Right forelimb (tissue), 1 donor: Measurements from ENCODE around the gene EHMT1.
A peak's percentile ranks its signal among the peaks of the same experiment; 100 is the strongest.
"Not testable (repeated sequence)": the region's sequence is repeated elsewhere in the genome, so short reads cannot be mapped to it uniquely, and the experiment has no call there.

Experiments
- DNase-seq: peaks from one replicate; pipeline ENCODE4 v3.0.0-alpha.2; 2018

EHMT1 gene

GRCh38 chr9:137619240-137620047 lies 639 bp downstream of the EHMT1 start:
- DNase-seq: peak; percentile 66

- no peak for DNase-seq
These were observed 1.2 kb downstream of the EHMT1 start for GRCh38 chr9:137620048-137620405.

DNA sequence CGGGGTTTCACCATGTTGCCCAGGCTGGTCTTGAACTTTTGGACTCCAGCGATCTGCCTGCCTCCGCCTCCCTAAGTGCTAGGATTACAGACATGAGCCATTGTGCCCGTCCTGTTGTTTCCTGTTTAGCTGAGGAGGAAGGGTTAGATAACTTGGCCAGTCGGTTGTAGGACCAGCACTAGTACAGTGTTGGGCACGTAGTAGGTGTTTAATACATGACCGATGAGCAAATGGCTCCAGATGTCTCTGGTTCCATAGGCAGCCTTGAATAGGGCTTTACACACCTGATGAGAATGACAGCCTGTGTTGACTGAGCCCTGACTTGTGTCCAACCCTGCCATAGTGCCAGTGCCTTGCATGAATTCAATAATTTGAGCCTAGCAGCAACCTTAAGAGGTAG lies 1.8 kb downstream of the EHMT1 start:
- DNase-seq: no peak

GRCh38 chr9:137621131-137621757 lies 2.4 kb downstream of the EHMT1 start:
- no peak for DNase-seq

- not testable (repeated sequence) for DNase-seq
These were observed 3.4 kb downstream of the EHMT1 start for GRCh38 chr9:137622211-137622610.

- no peak for DNase-seq
These were observed 7.7 kb downstream of the EHMT1 start for GRCh38 chr9:137626464-137626863.

GRCh38 chr9:137627406-137627805 lies 8.6 kb downstream of the EHMT1 start:
- DNase-seq: not testable (repeated sequence)

DNA sequence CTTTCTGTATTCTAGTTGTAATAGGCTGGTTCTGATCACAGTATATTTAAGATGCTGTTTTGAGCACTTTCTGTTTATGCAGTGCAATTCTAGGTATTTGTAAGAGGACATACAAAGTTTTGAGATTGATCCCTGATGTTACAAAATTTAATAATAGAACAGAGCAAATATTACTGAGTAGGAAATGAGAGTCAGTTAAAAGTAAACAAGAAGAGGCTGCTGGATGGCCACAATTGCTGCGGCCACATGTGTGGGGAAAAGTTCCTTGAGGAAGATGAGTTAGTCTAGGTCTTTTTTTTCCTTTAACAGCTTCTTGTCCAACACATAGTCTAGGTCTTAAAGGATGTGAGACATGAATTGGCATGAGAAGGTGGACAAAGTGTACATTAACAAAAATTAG lies 11.3 kb downstream of the EHMT1 start:
- DNase-seq: no peak

GRCh38 chr9:137630679-137631078 lies 11.9 kb downstream of the EHMT1 start:
- no peak for DNase-seq

- no peak for DNase-seq
These were observed 12.8 kb downstream of the EHMT1 start for GRCh38 chr9:137631345-137632229.

DNA sequence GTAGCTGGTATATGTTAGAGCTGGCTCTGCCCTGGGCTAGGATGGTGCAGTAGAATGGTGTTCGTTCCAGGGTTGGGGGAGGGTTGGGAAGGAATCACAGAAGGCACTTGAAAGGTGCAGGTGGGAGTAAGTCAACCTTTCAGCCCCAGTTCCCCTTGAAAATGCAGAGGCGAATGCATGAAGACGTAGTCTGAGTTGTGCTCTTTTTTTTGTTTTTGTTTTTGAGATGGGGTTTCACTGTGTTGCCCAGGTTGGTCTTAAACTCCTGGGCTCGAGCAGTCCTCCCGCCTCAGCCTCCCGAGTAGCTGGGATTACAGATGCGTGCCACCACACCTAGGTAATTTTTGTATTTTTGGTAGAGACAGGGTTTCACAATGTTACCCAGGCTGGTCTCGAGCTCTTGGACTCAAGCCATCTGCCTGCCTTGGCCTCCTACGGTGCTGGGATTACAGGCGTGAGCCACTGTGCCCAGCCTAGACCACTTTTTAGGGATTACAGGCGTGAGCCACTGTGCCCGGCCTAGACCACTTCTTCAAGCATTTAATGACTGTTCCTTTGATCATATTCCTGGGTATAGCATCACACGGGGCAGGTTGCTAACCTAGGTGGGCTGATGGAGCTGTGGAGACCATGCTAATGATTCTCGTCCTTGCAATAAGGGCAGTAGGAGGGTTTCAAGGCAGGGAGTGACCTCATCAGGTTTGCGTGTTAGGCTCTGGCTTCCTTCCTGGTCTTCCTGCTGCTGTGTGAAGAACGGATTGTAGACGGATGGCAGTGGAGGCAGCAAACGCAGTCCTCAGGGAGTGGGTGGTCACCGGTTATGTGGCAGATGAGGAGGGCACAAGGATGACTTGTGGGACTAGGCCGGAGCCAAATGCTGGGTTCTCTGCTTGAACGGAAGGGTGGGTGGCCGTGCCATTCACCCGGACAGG lies 13.7 kb downstream of the EHMT1 start:
- no peak for DNase-seq

- no peak for DNase-seq
These were observed 15.2 kb downstream of the EHMT1 start for GRCh38 chr9:137634016-137634415.

GRCh38 chr9:137638680-137639079 lies 19.9 kb downstream of the EHMT1 start:
- DNase-seq: no peak

GRCh38 chr9:137639303-137640051 lies 20.7 kb downstream of the EHMT1 start:
- DNase-seq: no peak

- DNase-seq: no peak
These were observed 22.1 kb downstream of the EHMT1 start for GRCh38 chr9:137640862-137641261.

- no peak for DNase-seq
These were observed 23.4 kb downstream of the EHMT1 start for GRCh38 chr9:137642118-137642601.

DNA sequence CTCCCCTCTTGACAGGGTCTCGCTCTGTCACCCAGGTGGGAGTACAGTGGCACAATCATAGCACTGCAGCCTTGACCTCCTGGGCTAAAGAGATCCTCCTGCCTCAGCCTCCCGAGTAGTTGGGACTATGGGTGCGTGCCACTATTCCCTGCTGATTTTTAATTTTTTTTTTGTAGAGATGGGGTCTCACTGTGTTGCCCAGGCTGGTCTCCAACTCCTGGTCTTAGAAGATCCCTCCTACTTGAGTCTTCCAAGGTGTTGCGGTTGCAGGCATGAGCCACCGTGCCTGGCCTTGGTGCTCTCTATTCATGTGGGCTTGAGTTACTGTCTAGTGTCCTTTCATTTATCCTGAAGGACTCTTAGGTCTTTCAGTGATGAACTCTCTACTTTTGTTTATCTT lies 24.1 kb downstream of the EHMT1 start:
- DNase-seq: no peak

DNA sequence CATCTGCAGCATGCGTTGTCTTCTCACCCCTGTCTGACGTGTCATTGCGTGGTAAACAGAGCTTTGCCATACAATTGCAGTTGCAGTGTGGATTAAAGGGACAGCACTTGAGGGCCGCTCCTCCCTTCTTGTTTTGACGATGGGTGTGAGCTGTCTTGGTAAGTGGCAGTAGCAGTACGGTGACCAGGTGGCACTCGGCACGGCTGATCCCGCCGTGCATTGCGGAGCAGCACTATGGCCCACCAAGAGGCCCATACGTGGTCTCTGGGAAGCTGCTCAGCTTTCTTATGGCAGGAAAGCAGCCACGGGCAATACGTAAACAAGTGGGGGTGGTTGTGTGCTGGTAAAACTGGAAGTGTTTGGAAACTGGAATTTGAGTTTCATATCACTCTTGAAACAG lies 25.1 kb downstream of the EHMT1 start:
- DNase-seq: no peak

DNA sequence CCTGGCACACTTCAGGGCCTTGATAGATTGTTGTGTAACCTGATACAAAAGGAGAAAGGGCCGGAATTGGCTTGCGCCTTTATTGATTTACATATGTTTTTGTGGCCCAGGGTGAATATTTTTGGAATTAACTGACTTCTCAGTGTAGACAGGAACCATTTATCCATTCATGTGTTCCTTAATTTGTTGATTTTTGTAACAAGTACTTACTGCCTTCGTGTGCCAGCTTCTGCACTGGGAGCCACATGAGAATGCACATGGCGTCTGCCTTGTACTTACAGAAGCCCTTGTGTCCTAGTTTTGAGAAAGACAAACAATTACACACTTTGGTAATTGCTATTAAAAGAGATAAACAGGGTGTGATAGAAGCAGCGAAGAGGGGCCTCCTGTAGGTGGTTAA lies 26.4 kb downstream of the EHMT1 start:
- DNase-seq: no peak

DNA sequence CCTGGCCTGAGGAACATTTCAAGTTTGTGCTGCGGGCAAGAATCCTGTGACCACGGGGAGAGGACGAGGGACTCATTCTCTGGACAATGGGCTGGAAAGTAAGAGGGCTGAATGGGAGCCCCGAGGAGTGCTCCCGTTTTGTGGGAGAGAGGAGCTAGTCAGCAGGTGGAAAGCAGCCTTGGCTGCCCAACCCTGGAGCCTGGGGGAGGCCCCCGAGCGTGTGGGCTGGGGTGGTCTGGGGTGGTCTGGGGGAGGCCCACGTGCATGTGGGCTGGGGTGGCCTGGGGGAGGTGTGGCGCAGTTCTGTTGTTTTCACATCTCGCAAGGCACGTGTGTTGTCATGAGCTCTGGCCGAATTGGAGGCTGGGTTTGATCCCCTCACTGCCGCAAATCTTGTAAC lies 27.5 kb downstream of the EHMT1 start:
- DNase-seq: no peak

DNA sequence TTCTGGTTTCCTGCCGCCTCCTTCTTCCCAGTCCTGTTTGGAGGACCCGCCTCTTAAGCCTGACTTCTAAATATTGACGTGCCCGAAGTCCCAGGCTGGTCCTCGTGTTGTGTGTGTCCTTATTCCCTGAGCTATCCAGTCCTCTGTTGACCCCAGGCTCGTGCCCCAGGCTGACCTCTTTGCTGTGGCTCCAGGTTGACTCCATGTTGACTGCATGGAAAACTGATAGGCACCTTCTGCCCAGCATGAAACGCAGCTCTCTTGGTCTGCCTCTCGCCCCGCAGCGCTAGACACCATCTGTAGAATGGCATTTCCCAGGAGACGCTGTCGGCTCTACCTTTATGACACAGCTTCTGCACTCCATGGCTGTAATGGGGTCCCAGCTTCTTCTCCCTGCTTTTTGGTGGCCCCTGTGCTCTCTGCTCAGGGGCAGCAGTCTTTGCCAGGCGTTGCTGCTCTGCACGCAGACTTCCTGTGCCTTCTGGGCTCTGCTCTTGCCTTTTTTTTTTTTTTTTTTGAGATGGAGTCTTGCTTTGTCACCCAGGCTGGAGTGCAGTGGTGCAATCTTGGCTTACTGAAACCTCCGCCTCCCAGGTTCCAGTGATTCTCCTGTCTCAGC lies 28.4 kb downstream of the EHMT1 start:
- no peak for DNase-seq
